Measurements from ENCODE around the gene WDR6. TPM values are rescaled to one million over a fixed set of nuclear protein-coding genes. Genes with fewer than 3 reads are reported as not detected.

The WDR6 gene
- polyA plus RNA-seq, 1 experiment: 164 TPM

DNA sequence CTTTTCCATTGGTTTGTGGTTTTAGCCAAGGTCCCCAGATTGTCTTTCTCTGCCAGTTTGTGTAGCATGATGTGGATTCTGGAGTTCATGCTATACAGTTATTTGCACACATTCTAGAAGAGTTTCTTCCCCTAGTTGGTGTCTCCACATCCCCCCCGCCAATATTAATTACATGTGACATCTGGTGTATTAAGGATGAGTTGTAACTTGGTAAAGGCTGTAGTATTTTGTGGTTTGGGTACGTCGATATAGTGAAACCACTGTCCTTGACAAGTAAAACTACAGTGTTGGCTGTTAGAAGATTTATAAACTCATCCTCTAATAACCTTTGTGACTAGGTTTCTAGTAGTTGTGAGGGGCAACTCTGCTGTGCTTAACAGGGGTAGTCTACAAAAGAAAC lies 40.8 kb upstream of the WDR6 start:
- TF ChIP-seq, protein P1, sequence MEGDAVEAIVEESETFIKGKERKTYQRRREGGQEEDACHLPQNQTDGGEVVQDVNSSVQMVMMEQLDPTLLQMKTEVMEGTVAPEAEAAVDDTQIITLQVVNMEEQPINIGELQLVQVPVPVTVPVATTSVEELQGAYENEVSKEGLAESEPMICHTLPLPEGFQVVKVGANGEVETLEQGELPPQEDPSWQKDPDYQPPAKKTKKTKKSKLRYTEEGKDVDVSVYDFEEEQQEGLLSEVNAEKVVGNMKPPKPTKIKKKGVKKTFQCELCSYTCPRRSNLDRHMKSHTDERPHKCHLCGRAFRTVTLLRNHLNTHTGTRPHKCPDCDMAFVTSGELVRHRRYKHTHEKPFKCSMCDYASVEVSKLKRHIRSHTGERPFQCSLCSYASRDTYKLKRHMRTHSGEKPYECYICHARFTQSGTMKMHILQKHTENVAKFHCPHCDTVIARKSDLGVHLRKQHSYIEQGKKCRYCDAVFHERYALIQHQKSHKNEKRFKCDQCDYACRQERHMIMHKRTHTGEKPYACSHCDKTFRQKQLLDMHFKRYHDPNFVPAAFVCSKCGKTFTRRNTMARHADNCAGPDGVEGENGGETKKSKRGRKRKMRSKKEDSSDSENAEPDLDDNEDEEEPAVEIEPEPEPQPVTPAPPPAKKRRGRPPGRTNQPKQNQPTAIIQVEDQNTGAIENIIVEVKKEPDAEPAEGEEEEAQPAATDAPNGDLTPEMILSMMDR (IDR thresholded peaks at IDR 0.05; ENCODE audit: insufficient read depth, low read depth, low read length): no peak
- Histone ChIP-seq H3K36me3 (ENCODE audit: control insufficient read depth, insufficient read depth, low read length) (peaks cover 14% of the 10 kb centered on the region), H3K4me3 (ENCODE audit: low read depth, low read length) (no peak overlapping the region), H3K27me3 (ENCODE audit: control insufficient read depth, insufficient read depth, low read length) (no peaks in the 10 kb centered on the region)
- ChIA-PET CTCF (interaction anchor here (0.7 to 2.3 kb wide), 3 partner anchors 20 to 428 kb away, joined by 3 to 7 read pairs (median 4); no protein-coding TSS in a partner anchor), POLR2A (no interaction called here)
- DNase-seq (ENCODE audit: low read depth): no peak

DNA sequence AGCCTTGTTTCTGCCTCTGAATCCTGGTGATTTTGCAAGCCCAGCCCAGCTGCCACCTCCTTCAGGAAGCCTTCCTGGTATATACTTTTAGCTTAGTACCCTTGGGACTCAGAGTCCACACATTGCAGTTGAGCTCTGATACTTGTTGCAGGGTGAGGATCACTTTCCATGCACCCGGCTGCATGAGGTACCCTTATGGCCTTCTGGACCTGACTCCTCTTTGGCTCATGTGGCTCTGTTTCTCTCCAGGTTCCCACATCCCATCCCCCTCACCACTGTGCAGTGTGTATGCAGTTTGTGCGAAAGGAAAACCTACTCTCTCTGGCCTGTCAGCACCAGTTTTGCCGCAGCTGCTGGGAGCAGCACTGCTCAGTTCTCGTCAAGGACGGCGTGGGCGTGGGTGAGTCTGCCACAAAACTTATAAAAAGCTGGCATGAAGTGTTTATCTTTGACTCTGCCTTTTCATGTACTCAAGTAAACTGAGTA lies 40.3 kb upstream of the WDR6 start:
- ChIA-PET POLR2A (no interaction called here), CTCF (interaction anchor here (1.5 to 2.3 kb wide), 2 partner anchors 19 to 21 kb away, joined by 4 to 7 read pairs; no protein-coding TSS in a partner anchor)
- DNase-seq (ENCODE audit: low read depth): no peak
- TF ChIP-seq, protein P1 (IDR thresholded peaks at IDR 0.05; ENCODE audit: insufficient read depth, low read depth, low read length): no peak
- no peaks in the 10 kb centered on the region for H3K27me3 ChIP-seq (ENCODE audit: control insufficient read depth, insufficient read depth, low read length)
- H3K36me3 ChIP-seq (ENCODE audit: control insufficient read depth, insufficient read depth, low read length): peaks cover 15% of the 10 kb centered on the region
- no peak overlapping the region for H3K4me3 ChIP-seq (ENCODE audit: low read depth, low read length)

DNA sequence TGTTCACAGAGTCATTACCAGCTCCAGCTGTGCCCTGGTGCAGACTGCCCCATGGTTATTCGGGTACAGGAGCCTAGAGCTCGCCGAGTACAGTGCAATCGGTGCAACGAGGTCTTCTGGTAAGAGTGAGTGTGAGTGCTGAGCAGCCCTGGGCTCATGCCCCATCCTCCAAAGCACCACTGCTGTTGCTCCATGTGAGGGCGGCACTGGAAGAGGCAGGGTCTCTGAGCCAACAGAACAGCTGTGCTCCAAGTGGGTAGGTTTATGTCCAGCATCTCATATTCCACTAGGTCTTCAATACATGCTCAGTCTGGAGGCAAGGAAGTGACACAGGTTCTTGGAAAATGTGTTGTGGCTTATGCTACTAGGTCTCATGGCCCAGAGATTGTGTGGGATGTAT lies 36.6 kb upstream of the WDR6 start:
- H3K36me3 ChIP-seq (ENCODE audit: control insufficient read depth, insufficient read depth, low read length): peaks cover 26% of the 10 kb centered on the region
- no peak for DNase-seq (ENCODE audit: low read depth)
- no peaks in the 10 kb centered on the region for H3K27me3 ChIP-seq (ENCODE audit: control insufficient read depth, insufficient read depth, low read length)
- TF ChIP-seq, protein P1 (IDR thresholded peaks at IDR 0.05; ENCODE audit: insufficient read depth, low read depth, low read length): no peak
- no peak overlapping the region for H3K4me3 ChIP-seq (ENCODE audit: low read depth, low read length)
- ChIA-PET POLR2A (no interaction called here), CTCF (interaction anchor here (0.9 to 1.6 kb wide), 2 partner anchors 16 to 17 kb away, joined by 3 to 7 read pairs; no protein-coding TSS in a partner anchor)

DNA sequence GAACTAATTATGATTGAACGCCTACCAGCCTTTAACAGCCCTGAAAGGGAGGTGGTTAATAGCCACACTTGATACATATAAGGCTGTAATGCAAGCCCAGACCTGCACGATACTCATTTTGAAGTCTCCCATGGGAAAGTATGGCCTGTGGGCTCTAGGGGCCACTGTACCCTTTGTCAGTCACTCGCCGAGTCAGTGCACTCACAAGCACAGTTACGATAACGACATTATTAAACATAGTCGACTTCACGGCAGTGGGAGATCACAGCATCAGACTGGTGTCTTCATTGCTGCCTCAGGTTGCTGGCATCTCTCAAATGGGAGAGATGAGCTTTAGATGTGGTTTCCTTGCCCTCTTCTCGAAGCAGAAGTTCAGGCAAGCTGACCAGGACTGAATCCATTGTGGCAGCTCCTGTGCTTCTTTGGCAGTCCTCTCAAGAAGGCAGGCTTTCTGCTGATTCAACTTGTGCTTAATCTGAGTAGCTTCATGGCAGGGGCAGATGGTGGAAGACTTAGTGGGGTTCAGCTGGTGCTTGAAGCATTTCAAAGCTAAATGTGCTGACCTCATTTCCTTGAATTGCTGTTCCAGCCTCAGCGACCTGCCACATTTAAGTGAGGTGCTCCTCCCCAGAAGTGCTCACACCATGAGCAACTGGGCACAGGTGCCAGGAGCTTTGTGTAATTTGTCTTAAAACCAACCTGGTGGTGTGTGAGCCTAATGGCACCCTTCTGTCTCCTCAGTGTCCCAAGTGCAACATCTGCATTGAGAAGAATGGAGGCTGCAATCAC lies 32.9 kb upstream of the WDR6 start:
- POLR2A ChIA-PET: no interaction called here
- CTCF ChIA-PET: interaction anchor here (0.6 to 4.3 kb wide), 4 partner anchors 14 to 415 kb away, joined by 3 to 29 read pairs (median 4); partner anchors contain the start of gene ARIH2
- no peak for DNase-seq (ENCODE audit: low read depth)
- no peaks in the 10 kb centered on the region for H3K27me3 ChIP-seq (ENCODE audit: control insufficient read depth, insufficient read depth, low read length)
- TF ChIP-seq, protein P1 (IDR thresholded peaks at IDR 0.05; ENCODE audit: insufficient read depth, low read depth, low read length): no peak
- H3K4me3 ChIP-seq (ENCODE audit: low read depth, low read length): no peak overlapping the region
- peaks cover 29% of the 10 kb centered on the region for H3K36me3 ChIP-seq (ENCODE audit: control insufficient read depth, insufficient read depth, low read length)

DNA sequence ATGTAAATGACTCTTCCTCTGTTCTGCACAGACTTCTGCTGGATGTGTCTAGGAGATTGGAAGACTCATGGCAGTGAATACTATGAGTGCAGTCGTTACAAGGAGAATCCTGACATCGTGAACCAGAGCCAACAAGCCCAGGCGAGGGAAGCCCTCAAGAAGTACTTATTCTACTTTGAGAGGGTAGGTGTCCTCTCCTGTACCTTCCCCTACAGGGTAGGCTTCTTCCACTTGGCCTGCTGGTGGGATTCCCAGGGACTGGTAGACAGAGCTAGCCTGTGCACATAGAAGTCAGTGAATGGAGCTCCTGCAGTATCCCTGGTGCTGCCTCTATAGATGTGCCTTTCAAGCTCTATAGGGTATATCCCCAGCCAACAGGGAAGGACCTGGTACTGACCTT lies 27.7 kb upstream of the WDR6 start:
- H3K36me3 ChIP-seq (ENCODE audit: control insufficient read depth, insufficient read depth, low read length): peaks cover 31% of the 10 kb centered on the region
- POLR2A ChIA-PET: no interaction called here

More for the DNA sequence above, 27.7 kb upstream of the WDR6 start:
- CTCF ChIA-PET: interaction anchor here (0.6 to 1.3 kb wide), 2 partner anchors 9 to 13 kb away, joined by 3 to 4 read pairs; no protein-coding TSS in a partner anchor
- Histone ChIP-seq H3K27me3 (ENCODE audit: control insufficient read depth, insufficient read depth, low read length) (no peaks in the 10 kb centered on the region), H3K4me3 (ENCODE audit: low read depth, low read length) (no peak overlapping the region)
- DNase-seq (ENCODE audit: low read depth): no peak
- TF ChIP-seq, protein P1 (IDR thresholded peaks at IDR 0.05; ENCODE audit: insufficient read depth, low read depth, low read length): no peak
